ENCODE measurements around the gene CBX7.

GRCh38 chr22:39087098-39087497, 65.4 kb downstream of the CBX7 start:
- TF ChIP-seq CTCF (IDR thresholded peaks at IDR 0.05) (no peak), POLR2A (IDR thresholded peaks at IDR 0.05) (no peak)
